GM21390 (cell line): ENCODE data around the gene JAML.

Source experiments
- ATAC-seq: cut with Tn5 transposase; IDR thresholded peaks from one replicate; pipeline ENCODE4 v1.9.1; 2021; ENCODE audit not compliant: unreplicated experiment

JAML gene

DNA sequence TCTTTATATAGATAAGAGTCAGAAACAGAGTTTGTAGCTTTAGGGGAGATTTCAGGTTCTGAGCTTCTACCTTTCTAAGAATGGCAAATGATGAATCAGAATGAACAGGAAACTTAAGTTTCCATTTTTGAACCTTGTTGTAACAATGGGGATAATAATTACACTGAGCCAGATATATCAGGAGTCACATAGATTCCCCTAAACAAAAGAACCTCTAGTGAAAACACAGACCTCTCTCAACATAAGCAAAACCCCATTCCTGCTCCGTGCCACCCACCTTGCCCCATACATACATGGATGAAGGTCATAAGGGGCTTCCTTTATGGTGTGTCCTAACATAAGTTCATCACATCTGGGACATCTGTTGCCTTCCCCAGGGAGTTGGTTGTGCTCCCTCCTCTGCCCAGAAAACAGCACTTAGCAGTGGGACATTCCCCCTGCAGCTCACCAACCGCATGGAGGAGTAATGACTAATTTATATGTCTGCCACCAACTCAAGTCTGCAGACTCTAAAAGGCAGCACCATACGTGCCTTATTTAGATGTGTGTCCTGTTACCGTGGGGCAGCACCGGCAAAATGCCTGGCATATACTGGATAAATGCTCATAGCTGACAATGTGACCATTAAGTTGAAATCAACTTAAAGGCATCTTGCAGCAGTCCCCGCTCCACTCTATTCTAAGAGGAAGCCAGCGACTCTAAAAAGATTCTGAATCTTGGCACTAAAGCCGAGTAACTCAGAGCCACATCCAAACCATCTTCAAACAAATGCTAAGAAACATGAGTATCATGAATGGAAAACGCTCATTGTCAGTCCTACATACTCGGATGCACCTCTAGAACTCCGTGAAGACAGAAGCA is 8.0 kb downstream of the JAML start:
- peak; percentile 45 for ATAC-seq

DNA sequence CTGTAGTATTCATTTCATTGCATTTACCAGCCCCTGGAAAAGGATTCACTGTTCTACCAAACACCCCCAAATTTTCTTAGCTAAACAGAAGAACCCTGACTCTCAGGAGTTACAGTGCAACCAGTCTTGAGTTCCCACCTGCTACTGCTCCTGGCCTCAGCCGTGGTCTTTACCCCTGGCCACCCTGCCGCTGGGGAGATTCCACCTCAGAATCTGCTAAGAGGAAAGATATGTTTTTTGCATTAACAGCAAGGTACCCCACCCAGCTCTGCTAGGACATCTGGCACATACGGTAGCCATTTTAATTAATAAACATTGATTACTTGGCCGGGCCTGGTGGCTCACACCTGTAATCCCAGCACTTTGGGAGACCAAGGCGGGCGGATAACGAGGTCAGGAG is 9.0 kb downstream of the JAML start:
- ATAC-seq, result no peak

DNA sequence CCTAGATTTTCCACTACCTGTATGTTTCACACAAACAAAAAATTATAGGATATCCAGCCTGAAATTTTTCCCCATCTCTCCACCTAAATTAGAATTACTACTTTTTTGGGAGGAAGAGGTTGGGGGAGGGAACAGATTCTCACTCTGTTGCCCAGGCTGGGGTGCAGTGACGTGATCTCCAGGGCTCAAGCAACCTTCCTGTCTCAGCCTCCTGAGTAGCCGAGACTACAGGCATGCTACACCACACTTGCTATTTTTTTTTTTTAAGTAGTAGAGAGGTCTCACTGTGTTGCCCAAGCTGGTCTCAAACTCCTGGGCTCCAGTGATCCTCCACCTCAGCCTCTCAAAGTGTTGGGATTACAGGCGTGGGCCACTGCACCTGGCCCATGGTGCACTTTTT is 9.5 kb downstream of the JAML start:
- ATAC-seq, result no peak

DNA sequence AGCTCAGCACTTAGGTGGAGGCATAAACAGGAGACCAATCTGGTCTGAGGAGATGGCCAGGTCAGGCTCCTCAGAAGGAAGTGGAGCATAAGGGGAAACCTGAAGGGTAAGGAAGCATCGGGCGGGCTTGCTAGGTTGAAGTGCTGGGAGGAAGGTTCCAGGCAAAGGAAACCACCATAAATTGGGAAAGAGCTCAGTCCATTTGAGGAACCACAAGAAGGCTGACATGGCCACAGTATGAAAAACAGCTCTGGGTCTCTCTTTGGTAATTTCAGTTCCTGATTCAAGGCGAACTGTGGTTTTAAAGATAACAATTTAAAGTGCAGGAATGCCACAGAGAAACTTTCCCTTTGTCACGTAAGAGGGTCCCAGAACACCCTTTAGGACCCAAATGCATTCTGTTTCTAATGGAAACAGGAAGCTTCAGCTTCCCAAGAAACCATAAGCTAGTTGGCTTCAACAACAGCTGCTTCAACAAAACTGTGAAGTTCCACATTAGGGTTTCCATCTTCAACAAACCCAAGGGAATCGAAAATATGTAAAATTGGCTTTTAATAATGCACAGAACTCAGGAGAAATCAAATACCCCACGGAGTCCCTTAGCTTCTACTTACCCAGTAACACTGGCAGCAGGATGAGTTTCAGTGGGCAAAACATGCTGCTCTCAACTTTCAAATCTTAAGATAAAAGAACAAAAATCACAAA is 10.4 kb downstream of the JAML start:
- no peak for ATAC-seq

DNA sequence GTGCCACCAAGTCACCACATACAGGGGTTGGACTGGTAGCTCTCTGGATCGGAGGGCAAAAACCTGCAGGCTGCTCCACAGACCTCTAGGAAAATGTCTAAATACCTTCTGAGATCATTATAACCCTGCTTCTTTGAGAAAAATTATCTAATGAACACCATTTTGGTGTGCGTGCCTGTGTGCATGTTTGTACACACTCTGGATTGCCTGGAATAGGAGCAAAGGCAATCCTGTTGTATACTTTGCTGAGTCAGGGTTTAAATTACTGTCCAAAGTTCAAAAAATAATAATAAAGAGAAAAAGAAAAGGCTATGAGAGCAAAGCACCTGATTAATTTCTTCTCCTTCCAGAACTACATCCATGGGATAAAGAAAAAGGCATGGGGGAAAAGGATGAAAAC is 11.0 kb downstream of the JAML start:
- no peak for ATAC-seq

DNA sequence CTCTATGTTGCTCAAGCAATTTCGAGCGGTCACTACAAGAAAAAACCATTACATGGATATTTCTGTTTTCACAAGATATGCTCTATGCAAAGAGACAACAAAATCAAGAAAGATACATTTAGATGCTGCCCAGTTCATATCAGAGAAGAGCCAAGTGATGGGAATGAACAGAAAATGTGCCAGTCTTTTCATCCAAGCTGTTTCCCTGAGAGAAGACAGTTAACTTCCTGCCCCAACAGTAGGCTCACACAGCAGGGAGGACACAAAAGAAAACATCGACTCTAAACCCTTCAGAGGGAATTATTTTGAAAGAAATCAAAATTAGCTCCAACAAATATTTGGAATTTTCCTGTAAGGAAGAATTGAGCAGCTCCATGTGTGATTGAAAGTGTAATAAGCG is 11.6 kb downstream of the JAML start:
- no peak for ATAC-seq

DNA sequence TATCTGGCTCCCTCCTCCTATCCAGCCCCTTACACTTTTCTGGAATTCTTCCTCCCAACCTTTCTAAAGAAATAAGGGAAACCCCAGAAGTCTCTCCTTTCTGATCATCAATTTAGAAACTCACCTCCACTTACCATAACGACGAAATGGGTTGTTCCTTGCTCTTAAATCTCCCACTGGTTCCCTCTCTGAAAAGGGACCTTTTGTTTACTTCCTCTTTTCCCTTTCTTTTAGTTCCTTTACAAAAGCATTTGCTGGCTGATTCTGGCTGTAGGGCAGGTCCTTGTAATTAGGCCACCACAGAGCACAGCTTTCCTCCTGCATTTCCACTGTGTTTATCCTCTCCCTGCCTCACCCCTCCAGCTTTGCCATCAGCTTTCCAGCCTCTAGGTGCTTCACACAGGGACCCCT is 12.0 kb downstream of the JAML start:
- ATAC-seq, result no peak

DNA sequence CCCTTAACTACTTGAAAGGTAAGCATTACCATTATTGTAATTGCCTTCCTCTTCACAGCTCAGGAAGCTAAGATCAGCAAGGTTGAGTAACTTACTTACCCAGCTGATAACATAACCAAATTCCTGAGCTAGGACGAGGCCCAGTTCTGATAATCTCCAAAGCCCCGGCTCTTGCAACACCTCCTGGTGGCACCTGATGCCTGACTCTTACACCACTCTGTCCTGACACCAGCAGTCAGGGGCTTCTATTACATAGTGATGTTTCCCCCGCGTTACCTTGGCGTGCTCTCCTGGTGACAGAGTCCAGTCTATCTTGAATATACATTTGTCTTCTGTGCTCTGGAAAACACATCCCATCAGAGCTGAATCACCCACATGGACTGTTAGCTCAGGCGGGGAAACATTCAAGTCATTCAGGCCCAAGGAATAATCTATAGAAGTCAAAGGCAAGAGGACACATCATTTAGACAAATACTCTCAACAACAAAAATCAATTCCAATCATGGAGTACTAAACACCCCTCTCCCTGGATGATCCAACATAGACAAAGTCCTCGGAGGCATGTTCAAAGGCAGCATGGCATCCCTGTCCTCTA is 12.6 kb downstream of the JAML start:
- no peak for ATAC-seq

DNA sequence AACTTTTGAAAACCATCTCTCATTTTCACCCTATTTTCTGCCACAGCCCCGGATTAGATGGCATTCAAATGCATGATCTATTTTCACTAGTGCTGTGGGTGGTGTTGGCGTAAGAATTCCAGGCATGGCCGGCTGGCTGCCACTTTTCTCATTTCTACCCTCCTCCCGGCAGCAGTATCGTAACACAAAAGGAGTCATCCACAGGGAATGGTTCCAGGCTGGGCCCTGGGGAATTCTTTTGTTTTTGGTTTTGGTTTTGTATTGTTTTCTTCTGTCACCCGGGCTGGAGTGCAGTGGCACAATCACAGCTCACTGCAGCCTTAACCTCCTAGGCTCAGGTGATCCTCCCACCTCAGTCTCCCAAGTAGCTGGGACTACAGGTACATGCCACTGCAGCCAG is 13.8 kb downstream of the JAML start:
- ATAC-seq, result no peak

DNA sequence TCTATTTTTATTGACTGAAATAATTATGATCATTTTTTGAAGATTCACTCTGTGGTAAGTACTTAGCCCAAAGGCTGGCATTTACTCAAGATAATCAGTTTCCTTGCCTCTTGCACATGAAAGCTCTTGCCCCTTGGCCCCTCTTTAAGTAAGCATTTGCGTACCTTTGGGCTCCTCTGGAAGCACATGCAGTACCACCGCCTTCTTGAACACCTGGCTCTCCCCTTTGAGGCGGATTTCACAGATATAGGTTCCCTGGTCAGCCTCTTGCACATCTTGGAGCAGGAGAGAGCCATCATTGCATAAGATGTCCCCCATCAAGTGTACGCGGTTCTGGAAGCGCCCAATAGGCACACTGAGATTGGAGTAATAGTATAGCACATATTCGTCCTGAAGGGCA is 14.5 kb downstream of the JAML start:
- ATAC-seq, result no peak

DNA sequence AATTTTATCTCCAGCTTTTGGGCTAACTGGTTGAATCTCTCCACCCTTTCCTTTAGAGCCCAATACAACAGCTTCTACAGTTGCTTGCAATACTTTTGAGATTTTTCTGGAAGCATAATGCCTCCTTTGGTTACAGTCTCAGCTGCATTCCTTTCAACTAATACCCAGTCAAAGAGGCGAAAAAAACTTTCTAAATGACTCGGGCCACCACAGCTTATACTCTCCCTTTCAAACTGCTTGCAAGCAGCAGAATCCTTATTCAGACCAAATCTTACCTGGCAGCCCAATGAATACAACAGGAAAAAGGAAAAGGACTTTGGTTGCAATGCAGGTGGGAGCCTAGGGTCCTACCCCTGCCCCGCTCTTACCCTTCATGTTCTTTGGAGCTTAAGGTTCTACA is 15.8 kb downstream of the JAML start:
- ATAC-seq, result no peak

DNA sequence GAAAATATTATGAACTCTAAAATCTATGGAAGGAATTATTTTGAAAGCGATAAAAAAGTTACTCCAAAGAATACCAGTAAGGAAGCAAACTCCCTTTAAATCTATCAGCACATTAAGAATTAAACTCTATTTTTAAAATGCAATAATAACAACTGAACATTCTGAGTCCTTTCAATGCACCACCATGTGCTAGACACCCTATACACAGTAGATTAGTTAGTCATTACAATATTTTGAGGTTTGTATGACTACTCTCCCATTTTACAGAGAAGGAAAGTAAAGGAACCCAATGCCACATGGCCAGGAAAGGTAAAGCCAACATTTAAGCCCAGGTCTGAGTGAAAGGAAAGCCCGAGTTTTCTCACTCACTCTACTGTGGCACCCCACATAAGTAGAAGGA is 17.7 kb downstream of the JAML start:
- no peak for ATAC-seq

DNA sequence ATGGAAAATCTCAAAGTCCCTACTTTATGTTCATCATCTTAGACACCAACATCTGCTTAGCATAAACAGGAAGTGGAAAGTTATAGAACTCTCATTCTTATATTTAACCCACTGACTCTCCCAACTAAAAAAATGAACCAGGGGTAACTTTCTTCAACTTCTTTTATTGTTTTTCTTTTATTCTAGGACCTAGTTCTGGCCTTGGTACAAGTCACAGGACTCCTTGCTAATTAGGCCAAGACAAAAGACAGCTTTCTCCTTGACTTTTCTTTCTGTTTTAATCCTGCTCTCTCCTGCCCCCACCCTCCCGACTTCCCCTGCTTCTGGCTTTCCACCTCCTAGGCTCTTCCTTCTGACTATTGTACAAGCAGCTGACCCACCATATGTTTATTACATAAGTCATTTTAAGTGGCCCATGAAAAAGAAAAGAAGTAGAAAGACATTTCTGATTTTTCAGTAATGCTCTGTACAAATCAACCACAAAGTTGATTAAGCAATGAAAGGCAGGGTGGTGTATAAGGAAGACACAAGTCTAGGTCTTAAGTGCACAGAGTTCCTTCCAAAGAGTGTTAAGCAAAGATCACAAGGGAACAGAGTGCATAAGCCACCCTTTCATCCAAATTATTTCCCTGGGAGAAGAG is 18.3 kb downstream of the JAML start:
- ATAC-seq, result no peak

DNA sequence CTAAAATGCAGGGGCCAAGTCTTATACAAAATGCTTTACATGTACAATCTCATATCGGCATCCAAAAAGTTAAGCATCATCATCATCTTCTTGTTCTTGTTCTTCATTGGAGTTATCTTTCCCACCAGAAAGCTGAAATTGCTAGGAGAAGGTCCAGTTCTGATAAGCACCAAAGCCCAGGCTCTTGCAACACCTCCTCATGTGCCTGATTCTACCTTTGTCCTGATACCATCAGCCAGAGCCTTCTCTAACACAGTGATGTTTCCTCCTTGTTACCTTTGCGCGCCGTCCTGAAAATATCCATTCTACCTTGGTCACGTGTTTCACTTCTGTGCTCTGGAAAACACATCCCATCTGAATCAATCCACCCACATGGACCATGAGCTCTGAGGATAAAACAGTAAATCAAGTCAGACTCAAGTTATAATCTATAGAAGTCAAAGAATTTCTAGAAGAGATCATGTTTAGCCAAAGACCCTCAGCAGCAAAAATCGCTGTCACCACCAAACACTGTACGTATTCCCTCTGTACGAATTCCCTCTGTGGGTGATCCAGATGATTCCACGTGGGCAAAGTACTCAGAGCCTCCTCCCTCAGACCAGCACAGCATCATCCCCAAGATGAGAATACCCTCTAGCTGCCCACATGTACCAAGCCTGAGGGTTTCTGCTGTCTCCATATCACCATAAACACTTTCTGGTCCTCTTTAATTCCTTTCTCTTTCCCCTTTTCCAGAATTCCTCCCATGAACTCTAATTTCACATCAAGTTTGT is 19.0 kb downstream of the JAML start:
- no peak for ATAC-seq

DNA sequence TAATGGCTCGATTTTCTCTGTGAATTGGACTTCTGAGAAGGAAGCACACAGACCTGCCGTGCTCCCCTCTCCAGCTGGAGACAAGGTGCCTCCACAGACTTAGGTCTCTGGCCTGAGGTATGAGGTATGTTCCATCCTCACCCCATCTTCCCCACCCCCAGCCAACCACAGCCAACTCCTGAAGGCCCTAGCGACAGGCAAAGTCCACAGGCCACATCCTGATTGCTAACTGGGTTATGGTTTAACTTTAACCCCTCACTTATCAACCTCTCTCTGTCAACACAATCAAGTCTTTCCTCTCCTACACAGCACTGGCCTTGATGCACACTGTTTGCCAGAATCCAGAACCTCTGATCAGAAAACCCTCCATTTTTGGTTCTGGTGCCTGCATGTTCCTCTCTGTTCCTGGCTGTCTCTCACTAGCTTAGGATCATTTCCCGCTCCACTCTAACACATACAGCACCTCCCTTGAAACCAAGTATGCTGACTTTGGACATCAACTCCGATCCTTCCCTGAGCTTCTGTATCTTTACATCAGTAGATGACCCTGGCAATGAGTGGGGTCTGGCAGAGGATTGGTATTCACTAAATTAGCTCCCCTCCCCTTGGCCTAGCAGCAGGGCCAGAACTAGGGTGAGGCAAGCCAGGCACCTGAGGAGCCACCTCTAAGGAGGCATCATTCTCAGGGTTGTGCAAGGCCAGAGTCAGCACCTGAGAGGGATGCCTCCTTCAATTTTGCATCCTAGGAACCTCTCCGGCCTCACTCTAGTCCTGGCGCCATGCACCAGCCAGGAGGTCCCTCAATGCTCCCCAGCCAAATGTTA is 22.0 kb downstream of the JAML start:
- no peak for ATAC-seq

DNA sequence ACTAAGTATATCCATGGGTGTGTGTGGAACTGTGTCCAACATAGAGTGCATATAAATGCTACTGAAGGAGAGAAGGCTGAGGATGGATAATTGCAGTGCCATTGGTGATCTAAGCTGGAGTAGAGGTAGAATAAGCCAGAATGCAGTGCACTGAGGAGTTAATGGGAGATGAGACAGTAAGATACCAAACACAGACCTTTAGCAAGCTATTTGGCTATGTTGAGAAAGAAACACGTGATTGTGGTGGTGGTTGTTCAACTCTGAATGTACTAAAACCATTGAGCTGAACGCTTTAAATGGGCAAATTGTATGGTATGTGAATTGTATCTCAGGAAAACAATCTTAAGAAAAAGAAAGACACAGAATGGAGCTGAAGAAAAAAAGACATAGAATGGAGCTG is 22.8 kb downstream of the JAML start:
- no peak for ATAC-seq

DNA sequence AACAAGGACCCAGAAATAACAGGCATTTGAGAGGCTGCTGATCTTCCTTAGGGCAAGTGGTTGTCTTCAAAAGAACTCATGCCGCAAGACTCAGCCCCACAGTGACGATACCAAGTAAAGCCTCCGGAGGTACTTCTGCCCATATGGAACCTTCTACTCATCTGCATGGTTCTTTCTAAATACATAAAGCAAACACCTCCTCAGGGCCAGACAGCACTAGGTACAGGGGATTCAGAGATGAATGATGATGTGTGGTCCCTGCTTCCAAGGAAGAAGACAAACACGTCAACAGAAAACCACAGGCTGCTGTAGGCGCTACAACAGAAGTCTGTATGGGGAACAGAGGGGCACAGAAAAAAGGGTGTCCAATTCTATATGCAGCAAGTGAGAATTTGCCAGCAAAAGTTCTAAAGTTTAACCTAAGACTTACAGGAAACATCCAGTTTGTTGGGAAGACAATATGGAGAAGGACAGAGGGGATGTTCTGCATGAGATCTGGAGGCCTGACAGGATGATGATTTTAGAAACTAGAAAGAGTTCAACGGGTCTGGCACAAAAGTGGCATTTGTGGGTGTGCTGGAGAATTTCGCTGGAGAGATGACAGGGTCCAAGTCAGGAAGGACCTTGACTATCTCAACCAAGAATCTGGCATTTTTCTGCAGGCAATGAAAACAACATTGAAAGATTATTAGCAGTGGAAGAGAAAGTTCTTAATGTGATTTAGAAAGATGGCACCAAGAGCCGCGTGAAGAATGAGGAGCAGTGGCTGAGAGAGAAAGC is 23.7 kb downstream of the JAML start:
- ATAC-seq, result no peak

DNA sequence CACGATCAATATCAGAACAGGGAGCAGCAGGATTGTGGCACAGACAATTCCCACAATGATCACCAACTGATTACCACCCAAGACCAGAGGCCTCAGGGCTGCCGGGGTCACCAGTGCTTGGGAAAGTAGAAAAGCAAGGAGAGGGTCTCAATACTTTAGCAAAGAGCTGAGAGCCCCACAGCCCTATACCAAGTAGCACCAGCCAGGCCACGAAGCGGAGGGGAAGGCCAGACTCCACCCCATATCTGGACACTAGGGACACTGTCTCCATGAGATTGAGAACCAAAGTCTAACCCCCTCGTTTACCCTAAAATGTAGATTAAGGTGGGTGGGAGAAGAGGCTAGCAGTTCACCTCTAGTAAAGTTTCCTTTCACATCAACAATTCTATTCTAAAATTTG is 24.3 kb downstream of the JAML start:
- ATAC-seq, result no peak

DNA sequence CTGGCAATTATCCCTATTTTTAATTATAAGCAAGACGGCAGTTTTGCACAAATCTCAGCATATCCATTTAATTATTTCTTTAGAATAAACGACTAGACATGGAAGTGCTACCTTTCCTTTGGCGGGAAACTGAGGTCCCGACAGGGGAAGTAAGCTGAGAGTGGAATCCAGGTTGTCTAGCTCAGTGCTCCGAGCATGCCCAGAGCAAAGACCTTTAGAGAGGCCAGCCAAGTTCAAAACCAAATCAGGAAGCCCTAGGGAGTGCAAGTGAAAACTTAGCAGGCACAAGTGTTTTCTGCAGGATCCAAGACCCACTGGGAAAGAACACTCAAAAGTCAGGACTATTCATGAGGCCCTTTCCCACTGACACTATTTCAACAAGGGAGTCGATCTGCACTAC is 25.7 kb downstream of the JAML start:
- ATAC-seq, result no peak
